AG20443 (cell line): Measurements from ENCODE around the gene IFNGR2.
"Not testable (repeated sequence)": the region's sequence is repeated elsewhere in the genome, so short reads cannot be mapped to it uniquely, and the experiment has no call there.

ENCODE experiments used
- DNase-seq: peaks from one replicate; pipeline ENCODE4 v3.0.0; 2012; ENCODE audit warnings: low spot score, mixed read lengths

IFNGR2 gene

GRCh38 chr21:33403128-33403785 lies at the start of gene IFNGR2:
TSS of gene IFNGR2 (plus strand) at chr21:33403413. CDS start at chr21:33403544, 131 bp downstream.
- peak; percentile 70 for DNase-seq

GRCh38 chr21:33355355-33355754 lies 47.9 kb upstream of the IFNGR2 start:
- no peak for DNase-seq

- no peak for DNase-seq
Observed at GRCh38 chr21:33355996-33356395, 47.2 kb upstream of the IFNGR2 start.

- DNase-seq, result no peak
Observed at GRCh38 chr21:33357177-33357576, 46.0 kb upstream of the IFNGR2 start.

- no peak for DNase-seq
Observed at GRCh38 chr21:33359446-33359845, 43.8 kb upstream of the IFNGR2 start.

- peak; percentile 66 for DNase-seq
Observed at GRCh38 chr21:33360281-33360680, 42.9 kb upstream of the IFNGR2 start.

- DNase-seq, result peak; percentile 78
Observed at GRCh38 chr21:33360881-33361602, 42.2 kb upstream of the IFNGR2 start.

GRCh38 chr21:33362044-33362555 lies 41.1 kb upstream of the IFNGR2 start:
- DNase-seq, result no peak

- DNase-seq, result not testable (repeated sequence)
Observed at GRCh38 chr21:33363911-33364609, 39.2 kb upstream of the IFNGR2 start.

GRCh38 chr21:33364830-33365229 lies 38.4 kb upstream of the IFNGR2 start:
- DNase-seq, result no peak

GRCh38 chr21:33367309-33367973 lies 35.8 kb upstream of the IFNGR2 start:
- no peak for DNase-seq

- DNase-seq, result no peak
Observed at GRCh38 chr21:33368124-33368523, 35.1 kb upstream of the IFNGR2 start.

GRCh38 chr21:33368576-33368975 lies 34.6 kb upstream of the IFNGR2 start:
- no peak for DNase-seq

- no peak for DNase-seq
Observed at GRCh38 chr21:33369586-33369985, 33.6 kb upstream of the IFNGR2 start.

- DNase-seq, result no peak
Observed at GRCh38 chr21:33370305-33370704, 32.9 kb upstream of the IFNGR2 start.

- no peak for DNase-seq
Observed at GRCh38 chr21:33371366-33371765, 31.8 kb upstream of the IFNGR2 start.

GRCh38 chr21:33372582-33372981 lies 30.6 kb upstream of the IFNGR2 start:
- DNase-seq, result no peak

GRCh38 chr21:33373451-33373850 lies 29.8 kb upstream of the IFNGR2 start:
- peak; percentile 29 for DNase-seq

- DNase-seq, result no peak
Observed at GRCh38 chr21:33374080-33374449, 29.1 kb upstream of the IFNGR2 start.

- peak; percentile 49 for DNase-seq
Observed at GRCh38 chr21:33374450-33375096, 28.6 kb upstream of the IFNGR2 start.

- no peak for DNase-seq
Observed at GRCh38 chr21:33375101-33375644, 28.0 kb upstream of the IFNGR2 start.
